Left renal pelvis (tissue), 4 donors: Measurements from ENCODE around the gene TUT7. TPM values are rescaled to one million over a fixed set of nuclear protein-coding genes. Genes with fewer than 3 reads are reported as not detected.

ENCODE experiments used
- DNase-seq, 4 donors: peaks; one replicate each; pipeline ENCODE4 v3.0.0-alpha.2; 2013; ENCODE audit warnings: low read depth in 4 of 4, low spot score in 3 of 4
- polyA plus RNA-seq, 4 donors: library from polyadenylated mRNA; unstranded; fragments of 120-200 nt; gene quantifications; one replicate each; pipeline ENCODE4 v1.2.1, GENCODE V29; 2013; ENCODE audit not compliant: insufficient read length in 4 of 4

The TUT7 gene
- polyA plus RNA-seq, 4 donors = 21.1 to 27.0 (median 26.5) TPM

- DNase-seq = no peak
Observed at GRCh38 chr9:86259557-86259956, 94.7 kb downstream of the TUT7 start, which contains the start of gene C9orf153. C9orf153 (minus strand) TSS chr9:86259657; CDS start chr9:86229603, 30,054 bp downstream.

- DNase-seq = no peak
Observed at GRCh38 chr9:86257391-86257790, 96.8 kb downstream of the TUT7 start.

GRCh38 chr9:86256653-86257052, 97.6 kb downstream of the TUT7 start:
- DNase-seq = no peak

- DNase-seq = no peak
Observed at GRCh38 chr9:86253577-86253976, 100.6 kb downstream of the TUT7 start.

GRCh38 chr9:86252870-86253269, 101.3 kb downstream of the TUT7 start:
- DNase-seq = no peak

GRCh38 chr9:86250123-86250522, 104.1 kb downstream of the TUT7 start:
- no peak for DNase-seq

- DNase-seq = no peak
Observed at GRCh38 chr9:86248746-86249145, 105.5 kb downstream of the TUT7 start.

- no peak for DNase-seq
Observed at GRCh38 chr9:86246752-86247161, 107.5 kb downstream of the TUT7 start.

- DNase-seq = no peak
Observed at GRCh38 chr9:86242071-86242470, 112.1 kb downstream of the TUT7 start.

- DNase-seq = no peak
Observed at GRCh38 chr9:86241216-86241615, 113.0 kb downstream of the TUT7 start.

- no peak for DNase-seq
Observed at GRCh38 chr9:86238861-86239770, 115.1 kb downstream of the TUT7 start.

Other genes starting within 250 kb of the TUT7 start
- gene C9orf153, start 94.8 kb downstream of the TUT7 start, polyA plus RNA-seq = under 1 TPM in 3 of 4 donors, not detected in 1; 0.09 to 0.29 (median 0.21) TPM
- gene ISCA1, start 71.9 kb downstream of the TUT7 start, polyA plus RNA-seq = 10 to 100 TPM; 50.8 to 73.9 (median 60.9) TPM